ENCODE results near the gene NPR1.

The NPR1 gene

DNA sequence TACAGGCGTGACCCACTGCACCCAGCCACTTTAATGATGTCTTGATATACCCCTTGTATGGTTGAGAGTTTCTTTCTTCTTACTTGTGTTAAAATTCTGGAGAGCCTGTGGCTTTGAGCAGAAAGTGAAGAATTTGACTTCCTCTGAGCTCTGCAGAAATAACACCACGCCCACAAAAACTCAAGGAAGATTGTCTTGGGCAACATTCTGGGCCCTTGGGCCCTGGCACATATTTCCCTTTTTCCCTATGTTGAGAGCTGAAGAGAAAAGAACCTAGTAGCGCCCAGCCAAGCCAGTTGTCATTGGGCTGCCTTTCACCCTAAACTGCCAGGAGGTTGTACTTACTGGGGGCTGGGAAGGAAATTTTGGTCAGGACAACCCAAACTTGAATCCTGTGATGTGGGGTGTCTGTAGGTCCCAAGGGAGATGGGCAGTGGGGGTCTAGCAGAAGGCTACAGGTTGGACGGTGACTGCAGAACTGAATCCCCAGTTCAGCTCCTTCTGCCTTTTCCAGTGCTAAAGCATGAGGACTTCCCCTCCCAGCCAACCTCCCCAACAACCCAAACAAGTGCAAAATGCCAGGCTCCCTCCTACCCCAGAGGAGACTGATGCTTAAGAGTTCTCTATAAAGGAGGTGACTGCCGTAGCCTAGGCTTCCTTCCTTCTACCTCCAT lies 31.7 kb upstream of the NPR1 start:
- Histone ChIP-seq H3K27me3 (replicated peaks) (no peaks in the 10 kb centered on the region), H3K36me3 (replicated peaks) (peaks cover 43% of the 10 kb centered on the region), H3K4me3 (ENCODE audit: low read depth, low read length) (no peak overlapping the region), H3K27ac (no peak overlapping the region)
- in situ Hi-C loops (cut with HindIII; ENCODE audit: low pct_ligation_motif_present, low sequenced_read_pairs), result no loop called here
- TF ChIP-seq, protein P1, sequence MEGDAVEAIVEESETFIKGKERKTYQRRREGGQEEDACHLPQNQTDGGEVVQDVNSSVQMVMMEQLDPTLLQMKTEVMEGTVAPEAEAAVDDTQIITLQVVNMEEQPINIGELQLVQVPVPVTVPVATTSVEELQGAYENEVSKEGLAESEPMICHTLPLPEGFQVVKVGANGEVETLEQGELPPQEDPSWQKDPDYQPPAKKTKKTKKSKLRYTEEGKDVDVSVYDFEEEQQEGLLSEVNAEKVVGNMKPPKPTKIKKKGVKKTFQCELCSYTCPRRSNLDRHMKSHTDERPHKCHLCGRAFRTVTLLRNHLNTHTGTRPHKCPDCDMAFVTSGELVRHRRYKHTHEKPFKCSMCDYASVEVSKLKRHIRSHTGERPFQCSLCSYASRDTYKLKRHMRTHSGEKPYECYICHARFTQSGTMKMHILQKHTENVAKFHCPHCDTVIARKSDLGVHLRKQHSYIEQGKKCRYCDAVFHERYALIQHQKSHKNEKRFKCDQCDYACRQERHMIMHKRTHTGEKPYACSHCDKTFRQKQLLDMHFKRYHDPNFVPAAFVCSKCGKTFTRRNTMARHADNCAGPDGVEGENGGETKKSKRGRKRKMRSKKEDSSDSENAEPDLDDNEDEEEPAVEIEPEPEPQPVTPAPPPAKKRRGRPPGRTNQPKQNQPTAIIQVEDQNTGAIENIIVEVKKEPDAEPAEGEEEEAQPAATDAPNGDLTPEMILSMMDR (IDR thresholded peaks at IDR 0.05; ENCODE audit: low read depth, low read length, missing control alignments), result no peak
- DNase-seq, result no peak

DNA sequence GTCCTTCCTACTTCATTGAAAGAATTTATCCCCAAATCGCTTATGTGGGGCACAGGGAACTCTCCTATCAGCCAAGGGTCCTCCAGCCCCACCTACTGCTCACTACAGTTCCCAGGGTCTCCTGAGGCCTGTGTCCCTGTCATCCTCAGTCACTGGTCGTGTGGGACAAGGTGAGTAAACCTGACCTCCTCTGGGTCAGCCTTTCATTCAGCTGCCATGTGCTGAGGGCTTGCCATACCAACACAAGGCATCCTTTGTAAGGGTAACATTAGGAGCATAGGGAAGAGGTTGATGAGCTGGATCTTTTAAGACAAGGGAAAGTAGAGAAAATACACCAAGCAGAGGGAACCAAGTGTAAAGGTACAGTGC lies 31.2 kb upstream of the NPR1 start:
- in situ Hi-C loops (cut with HindIII; ENCODE audit: low pct_ligation_motif_present, low sequenced_read_pairs), result no loop called here
- no peak for DNase-seq
- H3K4me3 ChIP-seq (ENCODE audit: low read depth, low read length), result no peak overlapping the region

DNA sequence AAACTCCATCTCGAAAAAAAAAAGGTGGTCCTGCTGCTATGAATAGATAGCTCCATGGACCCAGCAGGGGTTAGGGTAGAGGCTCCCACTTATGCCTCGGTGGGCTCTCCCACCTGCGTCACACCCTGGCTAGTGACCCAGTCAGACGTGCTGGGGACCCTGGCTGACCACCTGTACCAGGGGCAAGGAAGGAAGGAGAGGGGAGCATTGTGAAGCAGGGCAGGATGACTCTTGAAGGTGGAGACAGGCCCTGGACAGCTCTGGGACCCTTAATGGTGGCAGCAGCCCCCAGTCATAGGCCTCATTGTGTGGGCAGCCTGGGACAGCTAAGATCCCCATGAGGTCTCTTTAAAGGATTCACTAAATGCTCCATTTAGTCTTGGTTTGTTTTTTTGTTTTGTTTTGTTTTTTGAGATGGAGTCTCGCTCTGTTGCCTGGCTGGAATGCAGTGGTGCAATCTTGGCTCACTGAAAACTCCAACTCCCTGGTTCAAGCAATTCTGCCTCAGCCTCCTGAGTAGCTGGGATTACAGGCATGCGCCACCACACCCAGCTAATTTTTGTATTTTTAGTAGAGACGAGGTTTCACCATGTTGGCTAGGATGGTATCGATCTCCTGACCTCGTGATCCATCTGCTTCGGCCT lies 30.4 kb upstream of the NPR1 start:
- H3K27me3 ChIP-seq (replicated peaks), result no peaks in the 10 kb centered on the region
- H3K4me3 ChIP-seq (ENCODE audit: low read depth, low read length), result no peak overlapping the region
- DNase-seq, result no peak
- H3K27ac ChIP-seq, result no peak overlapping the region
- in situ Hi-C loops (cut with HindIII; ENCODE audit: low pct_ligation_motif_present, low sequenced_read_pairs), result no loop called here
- TF ChIP-seq, protein P1 (IDR thresholded peaks at IDR 0.05; ENCODE audit: low read depth, low read length, missing control alignments), result no peak
- H3K36me3 ChIP-seq (replicated peaks), result peaks cover 30% of the 10 kb centered on the region

More for the DNA sequence above, 31.2 kb upstream of the NPR1 start:
- Histone ChIP-seq H3K36me3 (replicated peaks) (peaks cover 38% of the 10 kb centered on the region), H3K27ac (no peak overlapping the region), H3K27me3 (replicated peaks) (no peaks in the 10 kb centered on the region)
- TF ChIP-seq, protein P1 (IDR thresholded peaks at IDR 0.05; ENCODE audit: low read depth, low read length, missing control alignments), result peak; percentile 6

- Histone ChIP-seq H3K27ac (no peak overlapping the region), H3K36me3 (replicated peaks) (peaks cover 19% of the 10 kb centered on the region), H3K27me3 (replicated peaks) (no peaks in the 10 kb centered on the region), H3K4me3 (ENCODE audit: low read depth, low read length) (no peak overlapping the region)
- TF ChIP-seq, protein P1 (IDR thresholded peaks at IDR 0.05; ENCODE audit: low read depth, low read length, missing control alignments), result no peak
- in situ Hi-C loops (cut with HindIII; ENCODE audit: low pct_ligation_motif_present, low sequenced_read_pairs), result no loop called here
- no peak for DNase-seq
These were observed 29.2 kb upstream of the NPR1 start for GRCh38 chr1:153649137-153649862.

DNA sequence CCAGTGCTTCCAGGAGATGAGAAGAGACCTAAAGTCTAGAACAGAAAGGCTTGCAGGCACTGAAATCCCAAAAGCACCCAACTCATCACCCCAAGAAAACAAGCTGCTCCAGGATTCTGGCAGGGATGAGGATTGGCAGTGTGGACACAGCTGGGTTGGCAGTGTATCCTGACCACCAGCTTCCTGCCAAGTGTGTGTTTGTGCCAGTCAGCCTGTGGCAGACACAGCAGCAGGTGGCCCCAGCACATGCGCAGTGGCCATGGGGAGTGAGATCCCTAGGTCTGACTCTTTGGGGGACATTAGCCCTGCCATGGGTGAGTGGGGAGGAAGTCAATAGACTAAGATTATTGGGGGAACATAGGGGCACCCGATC lies 28.6 kb upstream of the NPR1 start:
- DNase-seq, result no peak
- in situ Hi-C loops (cut with HindIII; ENCODE audit: low pct_ligation_motif_present, low sequenced_read_pairs), result no loop called here
- TF ChIP-seq, protein P1 (IDR thresholded peaks at IDR 0.05; ENCODE audit: low read depth, low read length, missing control alignments), result no peak
- H3K36me3 ChIP-seq (replicated peaks), result peaks cover 17% of the 10 kb centered on the region
- no peak overlapping the region for H3K27ac ChIP-seq
- no peaks in the 10 kb centered on the region for H3K27me3 ChIP-seq (replicated peaks)
- H3K4me3 ChIP-seq (ENCODE audit: low read depth, low read length), result no peak overlapping the region
